Measurements from ENCODE around the gene RAB28.

- TF ChIP-seq, protein P1, sequence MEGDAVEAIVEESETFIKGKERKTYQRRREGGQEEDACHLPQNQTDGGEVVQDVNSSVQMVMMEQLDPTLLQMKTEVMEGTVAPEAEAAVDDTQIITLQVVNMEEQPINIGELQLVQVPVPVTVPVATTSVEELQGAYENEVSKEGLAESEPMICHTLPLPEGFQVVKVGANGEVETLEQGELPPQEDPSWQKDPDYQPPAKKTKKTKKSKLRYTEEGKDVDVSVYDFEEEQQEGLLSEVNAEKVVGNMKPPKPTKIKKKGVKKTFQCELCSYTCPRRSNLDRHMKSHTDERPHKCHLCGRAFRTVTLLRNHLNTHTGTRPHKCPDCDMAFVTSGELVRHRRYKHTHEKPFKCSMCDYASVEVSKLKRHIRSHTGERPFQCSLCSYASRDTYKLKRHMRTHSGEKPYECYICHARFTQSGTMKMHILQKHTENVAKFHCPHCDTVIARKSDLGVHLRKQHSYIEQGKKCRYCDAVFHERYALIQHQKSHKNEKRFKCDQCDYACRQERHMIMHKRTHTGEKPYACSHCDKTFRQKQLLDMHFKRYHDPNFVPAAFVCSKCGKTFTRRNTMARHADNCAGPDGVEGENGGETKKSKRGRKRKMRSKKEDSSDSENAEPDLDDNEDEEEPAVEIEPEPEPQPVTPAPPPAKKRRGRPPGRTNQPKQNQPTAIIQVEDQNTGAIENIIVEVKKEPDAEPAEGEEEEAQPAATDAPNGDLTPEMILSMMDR (IDR thresholded peaks at IDR 0.05; ENCODE audit: low read length) = no peak
- TF ChIP-seq EZH2phosphoT487 (IDR thresholded peaks at IDR 0.05; ENCODE audit: low read length) = no peak
Observed at GRCh38 chr4:13364653-13365052, 119.5 kb downstream of the RAB28 start.

All from MM.1S (cell line).